K562 (cell line): Measurements from ENCODE around the gene SUGP1. TPM values are rescaled to one million over a fixed set of nuclear protein-coding genes. Genes with fewer than 3 reads are reported as not detected.

Experiments
- CBFA2T3 ChIP-seq: fragments of 450-650 bp; IDR thresholded peaks from 2 replicates; pipeline ENCODE4 v1.6.1; 2017
- CBX5 ChIP-seq: IDR thresholded peaks from 2 replicates; pipeline ENCODE4 v1.6.1; 2014; ENCODE audit warnings: low read depth, borderline replicate concordance
- CCAR2 ChIP-seq: fragments of 200-400 bp; formaldehyde crosslinking; IDR thresholded peaks from 2 replicates; pipeline ENCODE4 v1.6.1; 2017; ENCODE audit warnings: mild to moderate bottlenecking, low read depth, low read length
- ETV5 ChIP-seq: sonication (generic); formaldehyde crosslinking; IDR thresholded peaks from 2 replicates; pipeline ENCODE4 v1.4.0; 2020; ENCODE audit warnings: low read depth, mild to moderate bottlenecking, missing genetic modification reagents
- HCFC1 ChIP-seq: IDR thresholded peaks from 2 replicates; pipeline ENCODE4 v1.6.1; 2012; ENCODE audit warnings: low read depth, low read length, improper control_type of control experiment
- HMG20B ChIP-seq: fragments of 250-450 bp; sonication (Bioruptor Pico); IDR thresholded peaks from 2 replicates; pipeline ENCODE4 v1.5.0; 2021; ENCODE audit warnings: mild to moderate bottlenecking
- PHTF2 ChIP-seq: fragments of 250-450 bp; sonication (Bioruptor Pico); IDR thresholded peaks from 2 replicates; pipeline ENCODE4 v1.5.0; 2021; ENCODE audit warnings: mild to moderate bottlenecking
- PTBP1 ChIP-seq: fragments of 200-400 bp; formaldehyde crosslinking; IDR thresholded peaks from 2 replicates; pipeline ENCODE4 v1.6.1; 2017; ENCODE audit warnings: low read depth, low read length
- YBX1 ChIP-seq: fragments of 450-650 bp; IDR thresholded peaks from 2 replicates; pipeline ENCODE4 v1.7.1; 2016; ENCODE audit warnings: mild to moderate bottlenecking
- ZNF347 ChIP-seq: fragments of 450-650 bp; formaldehyde crosslinking; IDR thresholded peaks from 2 replicates; pipeline ENCODE4 v1.4.0; 2020; ENCODE audit warnings: low read depth, mild to moderate bottlenecking, moderate library complexity
- ZNF408 ChIP-seq: fragments of 250-450 bp; sonication (Bioruptor Pico); IDR thresholded peaks from 2 replicates; pipeline ENCODE4 v1.4.0; 2020; ENCODE audit warnings: low read depth, mild to moderate bottlenecking, moderate library complexity
- ZNF77 ChIP-seq: fragments of 250-450 bp; sonication (Bioruptor Pico); IDR thresholded peaks from 2 replicates; pipeline ENCODE4 v1.5.0; 2020
- polyA plus RNA-seq, 8 experiments: library from polyadenylated mRNA; depleted of rRNA in 4 of 8; stranded (reverse) in 5 of 8; unstranded in 3 of 8; fragments of >200 nt; fragmentation: Nextera tagmentation in 2 of 8; fragmentation: Illumina TruSeq in 1 of 8; extraction: Ambion mirVana in 2 of 8; extraction: Trizol in 1 of 8; gene quantifications; 2 replicates each; pipeline versions ENCODE4 v1.2.1 to v1.2.3, GENCODE V29; 2011 to 2014; ENCODE audit warnings: inconsistent platforms in 1 of 8, missing spikeins in 1 of 8
- total RNA-seq, 7 experiments: library from RNA; depleted of rRNA in 6 of 7; stranded (reverse); fragments of >200 nt in 6 of 7; fragmentation: Illumina TruSeq in 2 of 7; extraction: Trizol in 2 of 7; gene quantifications; 2 replicates each; pipeline versions ENCODE4 v1.2.1 to v1.2.3, GENCODE V29; 2011 to 2021; ENCODE audit warnings: low replicate concordance in 1 of 7
- TF ChIP-seq, protein P1 (sequence below): sonication (generic); formaldehyde crosslinking; IDR thresholded peaks from 2 replicates; pipeline ENCODE4 v1.8.1; 2023; ENCODE audit warnings: mild to moderate bottlenecking, missing genetic modification reagents
- TF ChIP-seq, protein P2 (sequence below): fragments of 200-800 bp; sonication (Bioruptor generic); IDR thresholded peaks from 2 replicates; pipeline ENCODE4 v1.6.1; 2017; ENCODE audit warnings: missing genetic modification characterization, missing compliant biosample characterization
- TF ChIP-seq, protein P3 (sequence below): fragments of 450-650 bp; IDR thresholded peaks from 2 replicates; pipeline ENCODE4 v1.6.1; 2016; ENCODE audit warnings: low read depth
- TF ChIP-seq, protein P4 (sequence below): fragments of 450-650 bp; formaldehyde crosslinking; IDR thresholded peaks from 2 replicates; pipeline ENCODE4 v1.4.0; 2022; ENCODE audit warnings: mild to moderate bottlenecking, moderate library complexity

SUGP1 gene
- total and polyA plus RNA-seq, 9 of the 15 experiments (the other 6 are each of a cell fraction or from before 2014, with no cell fraction given) = 1.0 to 53.3 (median 32.4) TPM

DNA sequence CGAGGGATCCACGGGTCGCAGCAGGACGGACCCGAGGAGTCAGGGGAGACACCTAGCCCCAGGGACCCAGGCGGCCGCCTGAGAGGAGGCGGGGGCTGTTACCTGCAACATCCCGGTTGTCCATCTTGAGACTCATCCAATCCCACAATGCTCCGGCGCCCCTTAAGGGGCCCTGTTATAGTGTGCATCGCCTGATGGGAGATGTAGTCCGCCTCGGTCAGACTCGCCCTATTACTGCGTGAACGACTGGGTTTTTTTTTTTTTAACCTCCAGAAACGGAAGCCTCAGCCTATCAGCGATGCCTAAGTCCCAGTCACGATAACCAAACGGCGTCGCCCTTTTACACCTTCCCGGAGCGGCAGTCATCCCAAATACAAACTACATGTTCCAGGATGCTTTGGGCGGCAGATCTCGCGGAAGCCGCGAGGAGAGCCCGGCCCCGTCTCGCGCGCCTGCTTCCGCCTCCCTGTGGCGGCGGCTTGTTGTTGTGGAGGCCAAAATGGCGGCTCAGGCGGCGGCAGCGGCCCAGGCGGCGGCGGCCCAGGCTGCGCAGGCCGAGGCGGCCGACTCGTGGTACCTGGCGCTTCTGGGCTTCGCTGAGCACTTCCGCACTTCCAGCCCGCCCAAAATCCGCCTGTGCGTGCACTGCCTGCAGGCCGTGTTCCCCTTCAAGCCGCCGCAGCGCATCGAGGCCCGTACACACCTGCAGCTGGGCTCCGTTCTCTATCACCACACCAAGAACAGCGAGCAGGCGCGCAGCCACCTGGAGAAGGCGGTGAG, at the start of gene SUGP1, which contains the start of gene MAU2 (continued):
- TF ChIP-seq ZNF77 (CRISPR knock-in tag) (no peak), HCFC1 (peak; percentile 95), CCAR2 (no peak), YBX1 (no peak), ETV5 (no peak), HMG20B (CRISPR knock-in tag) (no peak), CBX5 (no peak), PTBP1 (no peak), PHTF2 (no peak), ZNF408 (CRISPR knock-in tag) (no peak), ZNF347 (no peak), CBFA2T3 (no peak)
- TF ChIP-seq, protein P1, sequence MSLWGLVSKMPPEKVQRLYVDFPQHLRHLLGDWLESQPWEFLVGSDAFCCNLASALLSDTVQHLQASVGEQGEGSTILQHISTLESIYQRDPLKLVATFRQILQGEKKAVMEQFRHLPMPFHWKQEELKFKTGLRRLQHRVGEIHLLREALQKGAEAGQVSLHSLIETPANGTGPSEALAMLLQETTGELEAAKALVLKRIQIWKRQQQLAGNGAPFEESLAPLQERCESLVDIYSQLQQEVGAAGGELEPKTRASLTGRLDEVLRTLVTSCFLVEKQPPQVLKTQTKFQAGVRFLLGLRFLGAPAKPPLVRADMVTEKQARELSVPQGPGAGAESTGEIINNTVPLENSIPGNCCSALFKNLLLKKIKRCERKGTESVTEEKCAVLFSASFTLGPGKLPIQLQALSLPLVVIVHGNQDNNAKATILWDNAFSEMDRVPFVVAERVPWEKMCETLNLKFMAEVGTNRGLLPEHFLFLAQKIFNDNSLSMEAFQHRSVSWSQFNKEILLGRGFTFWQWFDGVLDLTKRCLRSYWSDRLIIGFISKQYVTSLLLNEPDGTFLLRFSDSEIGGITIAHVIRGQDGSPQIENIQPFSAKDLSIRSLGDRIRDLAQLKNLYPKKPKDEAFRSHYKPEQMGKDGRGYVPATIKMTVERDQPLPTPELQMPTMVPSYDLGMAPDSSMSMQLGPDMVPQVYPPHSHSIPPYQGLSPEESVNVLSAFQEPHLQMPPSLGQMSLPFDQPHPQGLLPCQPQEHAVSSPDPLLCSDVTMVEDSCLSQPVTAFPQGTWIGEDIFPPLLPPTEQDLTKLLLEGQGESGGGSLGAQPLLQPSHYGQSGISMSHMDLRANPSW (CRISPR knock-in tag) = no peak
- TF ChIP-seq, protein P2, sequence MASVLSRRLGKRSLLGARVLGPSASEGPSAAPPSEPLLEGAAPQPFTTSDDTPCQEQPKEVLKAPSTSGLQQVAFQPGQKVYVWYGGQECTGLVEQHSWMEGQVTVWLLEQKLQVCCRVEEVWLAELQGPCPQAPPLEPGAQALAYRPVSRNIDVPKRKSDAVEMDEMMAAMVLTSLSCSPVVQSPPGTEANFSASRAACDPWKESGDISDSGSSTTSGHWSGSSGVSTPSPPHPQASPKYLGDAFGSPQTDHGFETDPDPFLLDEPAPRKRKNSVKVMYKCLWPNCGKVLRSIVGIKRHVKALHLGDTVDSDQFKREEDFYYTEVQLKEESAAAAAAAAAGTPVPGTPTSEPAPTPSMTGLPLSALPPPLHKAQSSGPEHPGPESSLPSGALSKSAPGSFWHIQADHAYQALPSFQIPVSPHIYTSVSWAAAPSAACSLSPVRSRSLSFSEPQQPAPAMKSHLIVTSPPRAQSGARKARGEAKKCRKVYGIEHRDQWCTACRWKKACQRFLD (CRISPR knock-in tag) = peak; percentile 74; the same call in 1 of the 2 replicates
- TF ChIP-seq, protein P3, sequence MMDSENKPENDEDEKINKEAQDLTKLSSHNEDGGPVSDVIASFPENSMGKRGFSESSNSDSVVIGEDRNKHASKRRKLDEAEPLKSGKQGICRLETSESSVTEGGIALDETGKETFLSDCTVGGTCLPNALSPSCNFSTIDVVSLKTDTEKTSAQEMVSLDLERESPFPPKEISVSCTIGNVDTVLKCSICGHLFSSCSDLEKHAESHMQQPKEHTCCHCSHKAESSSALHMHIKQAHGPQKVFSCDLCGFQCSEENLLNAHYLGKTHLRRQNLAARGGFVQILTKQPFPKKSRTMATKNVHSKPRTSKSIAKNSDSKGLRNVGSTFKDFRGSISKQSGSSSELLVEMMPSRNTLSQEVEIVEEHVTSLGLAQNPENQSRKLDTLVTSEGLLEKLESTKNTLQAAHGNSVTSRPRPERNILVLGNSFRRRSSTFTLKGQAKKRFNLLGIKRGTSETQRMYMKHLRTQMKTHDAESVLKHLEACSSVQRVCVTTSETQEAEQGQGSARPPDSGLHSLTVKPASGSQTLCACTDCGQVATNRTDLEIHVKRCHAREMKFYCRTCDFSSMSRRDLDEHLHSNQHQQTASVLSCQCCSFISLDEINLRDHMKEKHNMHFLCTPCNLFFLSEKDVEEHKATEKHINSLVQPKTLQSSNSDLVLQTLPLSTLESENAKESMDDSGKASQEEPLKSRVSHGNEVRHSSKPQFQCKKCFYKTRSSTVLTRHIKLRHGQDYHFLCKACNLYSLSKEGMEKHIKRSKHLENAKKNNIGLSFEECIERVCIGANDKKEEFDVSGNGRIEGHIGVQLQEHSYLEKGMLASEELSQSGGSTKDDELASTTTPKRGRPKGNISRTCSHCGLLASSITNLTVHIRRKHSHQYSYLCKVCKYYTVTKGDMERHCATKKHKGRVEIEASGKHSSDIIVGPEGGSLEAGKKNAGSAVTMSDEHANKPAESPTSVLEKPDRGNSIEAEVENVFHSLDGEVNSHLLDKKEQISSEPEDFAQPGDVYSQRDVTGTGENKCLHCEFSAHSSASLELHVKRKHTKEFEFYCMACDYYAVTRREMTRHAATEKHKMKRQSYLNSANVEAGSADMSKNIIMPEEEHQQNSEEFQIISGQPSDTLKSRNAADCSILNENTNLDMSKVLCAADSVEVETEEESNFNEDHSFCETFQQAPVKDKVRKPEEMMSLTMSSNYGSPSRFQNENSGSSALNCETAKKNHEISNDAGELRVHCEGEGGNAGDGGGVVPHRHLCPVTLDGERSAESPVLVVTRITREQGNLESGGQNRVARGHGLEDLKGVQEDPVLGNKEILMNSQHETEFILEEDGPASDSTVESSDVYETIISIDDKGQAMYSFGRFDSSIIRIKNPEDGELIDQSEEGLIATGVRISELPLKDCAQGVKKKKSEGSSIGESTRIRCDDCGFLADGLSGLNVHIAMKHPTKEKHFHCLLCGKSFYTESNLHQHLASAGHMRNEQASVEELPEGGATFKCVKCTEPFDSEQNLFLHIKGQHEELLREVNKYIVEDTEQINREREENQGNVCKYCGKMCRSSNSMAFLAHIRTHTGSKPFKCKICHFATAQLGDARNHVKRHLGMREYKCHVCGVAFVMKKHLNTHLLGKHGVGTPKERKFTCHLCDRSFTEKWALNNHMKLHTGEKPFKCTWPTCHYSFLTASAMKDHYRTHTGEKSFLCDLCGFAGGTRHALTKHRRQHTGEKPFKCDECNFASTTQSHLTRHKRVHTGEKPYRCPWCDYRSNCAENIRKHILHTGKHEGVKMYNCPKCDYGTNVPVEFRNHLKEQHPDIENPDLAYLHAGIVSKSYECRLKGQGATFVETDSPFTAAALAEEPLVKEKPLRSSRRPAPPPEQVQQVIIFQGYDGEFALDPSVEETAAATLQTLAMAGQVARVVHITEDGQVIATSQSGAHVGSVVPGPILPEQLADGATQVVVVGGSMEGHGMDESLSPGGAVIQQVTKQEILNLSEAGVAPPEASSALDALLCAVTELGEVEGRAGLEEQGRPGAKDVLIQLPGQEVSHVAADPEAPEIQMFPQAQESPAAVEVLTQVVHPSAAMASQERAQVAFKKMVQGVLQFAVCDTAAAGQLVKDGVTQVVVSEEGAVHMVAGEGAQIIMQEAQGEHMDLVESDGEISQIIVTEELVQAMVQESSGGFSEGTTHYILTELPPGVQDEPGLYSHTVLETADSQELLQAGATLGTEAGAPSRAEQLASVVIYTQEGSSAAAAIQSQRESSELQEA = no peak
- TF ChIP-seq, protein P4, sequence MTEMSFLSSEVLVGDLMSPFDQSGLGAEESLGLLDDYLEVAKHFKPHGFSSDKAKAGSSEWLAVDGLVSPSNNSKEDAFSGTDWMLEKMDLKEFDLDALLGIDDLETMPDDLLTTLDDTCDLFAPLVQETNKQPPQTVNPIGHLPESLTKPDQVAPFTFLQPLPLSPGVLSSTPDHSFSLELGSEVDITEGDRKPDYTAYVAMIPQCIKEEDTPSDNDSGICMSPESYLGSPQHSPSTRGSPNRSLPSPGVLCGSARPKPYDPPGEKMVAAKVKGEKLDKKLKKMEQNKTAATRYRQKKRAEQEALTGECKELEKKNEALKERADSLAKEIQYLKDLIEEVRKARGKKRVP (CRISPR knock-in tag) = no peak
